Glutamatergic neuron (in vitro differentiated cells): Measurements from ENCODE around the gene TBC1D22B. TPM values are rescaled to one million over a fixed set of nuclear protein-coding genes. Genes with fewer than 3 reads are reported as not detected.

Source experiments
- DNase-seq: peaks from one replicate; pipeline ENCODE4 v3.0.0; 2022
- H3K27ac Mint-ChIP-seq: one replicate; pipeline ENCODE4 v1.8.0; 2020; ENCODE audit warnings: mild to moderate bottlenecking, mixed read lengths, inconsistent platforms; ENCODE audit not compliant: unreplicated experiment
- H3K27me3 Mint-ChIP-seq: one replicate; pipeline ENCODE4 v1.8.0; 2020; ENCODE audit warnings: mild to moderate bottlenecking, moderate library complexity, mixed read lengths, inconsistent platforms; ENCODE audit not compliant: unreplicated experiment
- H3K36me3 Mint-ChIP-seq: one replicate; pipeline ENCODE4 v1.8.0; 2020; ENCODE audit warnings: mild to moderate bottlenecking, mixed read lengths, inconsistent platforms; ENCODE audit not compliant: unreplicated experiment
- H3K4me1 Mint-ChIP-seq: one replicate; pipeline ENCODE4 v1.8.0; 2020; ENCODE audit warnings: mild to moderate bottlenecking, low read depth, mixed read lengths, inconsistent platforms; ENCODE audit not compliant: unreplicated experiment
- H3K4me3 Mint-ChIP-seq: one replicate; pipeline ENCODE4 v1.8.0; 2020; ENCODE audit warnings: mild to moderate bottlenecking, mixed read lengths, inconsistent platforms; ENCODE audit not compliant: unreplicated experiment
- H3K9me3 Mint-ChIP-seq: one replicate; pipeline ENCODE4 v1.8.0; 2020; ENCODE audit warnings: mild to moderate bottlenecking, moderate library complexity, mixed read lengths, inconsistent platforms; ENCODE audit not compliant: unreplicated experiment
- CTCF ChIP-seq: fragments of 200-600 bp; sonication (generic); IDR thresholded peaks from one replicate; pipeline ENCODE4 v1.5.0; 2021; ENCODE audit not compliant: partially characterized antibody, unreplicated experiment
- total RNA-seq: library from RNA; stranded (reverse); fragmentation: NEBNext Ultra II Directional; extraction: Animal tissue kit (Norgen Biotek cat#: 25700); gene quantifications from one replicate; pipeline ENCODE4 v1.2.1, GENCODE V29; 2021; ENCODE audit not compliant: unreplicated experiment

TBC1D22B gene
- total RNA-seq, 1 donor from 2014 or later = 10.2 TPM

- peaks cover 4% of the 10 kb centered on the region for H3K27me3 Mint-ChIP-seq
- H3K4me1 Mint-ChIP-seq = peaks cover 5% of the 10 kb centered on the region
- H3K36me3 Mint-ChIP-seq = no peaks in the 10 kb centered on the region
- no peak overlapping the region for H3K27ac Mint-ChIP-seq
- TF ChIP-seq CTCF = no peak
- no peaks in the 10 kb centered on the region for H3K9me3 Mint-ChIP-seq
- no peak for DNase-seq
- H3K4me3 Mint-ChIP-seq = peak overlapping the region; percentile 35
Measured at GRCh38 chr6:37259191-37259590, 1.6 kb downstream of the TBC1D22B start.

GRCh38 chr6:37260040-37260439 lies 2.5 kb downstream of the TBC1D22B start:
- TF ChIP-seq CTCF = no peak
- DNase-seq = no peak
- Mint-ChIP-seq H3K27ac (no peak overlapping the region), H3K9me3 (no peaks in the 10 kb centered on the region), H3K4me1 (peaks cover 5% of the 10 kb centered on the region), H3K4me3 (no peak overlapping the region), H3K27me3 (peaks cover 4% of the 10 kb centered on the region), H3K36me3 (no peaks in the 10 kb centered on the region)

- Mint-ChIP-seq H3K9me3 (no peaks in the 10 kb centered on the region), H3K27ac (no peak overlapping the region), H3K36me3 (no peaks in the 10 kb centered on the region), H3K4me1 (peaks cover 5% of the 10 kb centered on the region), H3K4me3 (no peak overlapping the region), H3K27me3 (peaks cover 4% of the 10 kb centered on the region)
- no peak for TF ChIP-seq CTCF
- no peak for DNase-seq
Measured at GRCh38 chr6:37260444-37260843, 2.9 kb downstream of the TBC1D22B start.

GRCh38 chr6:37261198-37261597 lies 3.6 kb downstream of the TBC1D22B start:
- no peak for TF ChIP-seq CTCF
- peaks cover 5% of the 10 kb centered on the region for H3K4me1 Mint-ChIP-seq
- no peak overlapping the region for H3K4me3 Mint-ChIP-seq
- no peaks in the 10 kb centered on the region for H3K36me3 Mint-ChIP-seq
- DNase-seq = no peak
- peaks cover 4% of the 10 kb centered on the region for H3K27me3 Mint-ChIP-seq
- no peak overlapping the region for H3K27ac Mint-ChIP-seq
- H3K9me3 Mint-ChIP-seq = no peaks in the 10 kb centered on the region

- Mint-ChIP-seq H3K9me3 (no peaks in the 10 kb centered on the region), H3K4me3 (no peak overlapping the region), H3K4me1 (peaks cover 5% of the 10 kb centered on the region), H3K27ac (no peak overlapping the region), H3K27me3 (no peaks in the 10 kb centered on the region), H3K36me3 (no peaks in the 10 kb centered on the region)
- DNase-seq = no peak
- TF ChIP-seq CTCF = no peak
Measured at GRCh38 chr6:37262446-37263026, 5.0 kb downstream of the TBC1D22B start.
